A673 (cell line): ENCODE results near the gene ATG10. TPM values are rescaled to one million over a fixed set of nuclear protein-coding genes. Genes with fewer than 3 reads are reported as not detected.

Experiments
- BruUV-seq: library from RNA; stranded (reverse); fragments of 400-500 nt; replicated peaks from 2 replicates; lab custom pipeline; 2021; lab: Mats Ljungman, UMichigan
- CTCF ChIA-PET: fragments of 300-600 bp; sonication (Branson Sonifier 250); formaldehyde crosslinking; loops from one replicate; lab custom pipeline; 2022; ENCODE audit warnings: antibody characterized with exemption; lab: Charles Lee
- POLR2A ChIA-PET: fragments of 300-600 bp; sonication (Branson Sonifier 250); formaldehyde crosslinking; loops from one replicate; lab custom pipeline; 2022; ENCODE audit warnings: antibody characterized with exemption; ENCODE audit not compliant: low non-redundant PET; lab: Charles Lee
- DNase-seq: peaks from one replicate; pipeline ENCODE4 v3.0.0-alpha.2; 2015; ENCODE audit warnings: low spot score
- H3K27ac ChIP-seq: fragments of 200-600 bp; sonication (generic); 2 replicates; pipeline ENCODE4 v1.5.1; 2016; ENCODE audit warnings: mixed run types, low read depth, mild to moderate bottlenecking, mixed read lengths, antibody characterized with exemption, low read length; ENCODE audit not compliant: poor library complexity, severe bottlenecking
- H3K27me3 ChIP-seq: fragments of 200-600 bp; sonication (generic); replicated peaks from 2 replicates; pipeline ENCODE4 v1.6.1; 2017; ENCODE audit warnings: mixed run types, low read depth, mild to moderate bottlenecking, mixed read lengths, antibody characterized with exemption, low read length; ENCODE audit not compliant: insufficient read depth, poor library complexity
- H3K36me3 ChIP-seq: fragments of 200-600 bp; sonication (generic); 2 replicates; pipeline ENCODE4 v1.6.1; 2016; ENCODE audit warnings: mixed run types, mild to moderate bottlenecking, mixed read lengths, antibody characterized with exemption, low read length; ENCODE audit not compliant: insufficient read depth, poor library complexity, severe bottlenecking
- H3K4me1 ChIP-seq: fragments of 200-600 bp; sonication (generic); 2 replicates; pipeline ENCODE4 v1.6.1; 2017; ENCODE audit warnings: mixed run types, mild to moderate bottlenecking, mixed read lengths, antibody characterized with exemption, low read length; ENCODE audit not compliant: insufficient read depth, poor library complexity, severe bottlenecking
- H3K4me3 ChIP-seq: fragments of 200-600 bp; sonication (generic); 2 replicates; pipeline ENCODE4 v1.5.1; 2016; ENCODE audit warnings: low read depth, mixed run types, mild to moderate bottlenecking, mixed read lengths, low read length; ENCODE audit not compliant: poor library complexity, severe bottlenecking
- H3K9me3 ChIP-seq: fragments of 200-600 bp; sonication (generic); 2 replicates; pipeline ENCODE4 v1.6.1; 2016; ENCODE audit warnings: mixed run types, low read depth, mild to moderate bottlenecking, mixed read lengths, antibody characterized with exemption, low read length; ENCODE audit not compliant: poor library complexity, severe bottlenecking
- EZH2 ChIP-seq: fragments of 200-600 bp; sonication (generic); IDR thresholded peaks from 2 replicates; pipeline ENCODE4 v1.6.1; 2017; ENCODE audit warnings: borderline replicate concordance, low read depth, mild to moderate bottlenecking, mixed read lengths, antibody characterized with exemption, low read length; ENCODE audit not compliant: poor library complexity, severe bottlenecking
- intact Hi-C: fragments of 100-400 bp; cut with micrococcal nuclease; formaldehyde crosslinking; loops from one replicate; pipeline ENCODE4 v1.10.0; 2022; ENCODE audit not compliant: unreplicated experiment
- total RNA-seq: library from RNA; stranded (reverse); gene quantifications from 2 replicates; pipeline ENCODE4 v1.2.3, GENCODE V29; 2021
- TF ChIP-seq, protein P1 (sequence below): fragments of 300-800, 200-600 bp; sonication (generic); conservative IDR thresholded peaks from 2 replicates; pipeline ENCODE4 v1.5.1; 2017; ENCODE audit warnings: low read depth, mild to moderate bottlenecking, antibody characterized with exemption, low read length, moderate library complexity, mixed read lengths

The ATG10 gene
- total RNA-seq, 1 experiment from 2014 or later: 17.1 TPM

DNA sequence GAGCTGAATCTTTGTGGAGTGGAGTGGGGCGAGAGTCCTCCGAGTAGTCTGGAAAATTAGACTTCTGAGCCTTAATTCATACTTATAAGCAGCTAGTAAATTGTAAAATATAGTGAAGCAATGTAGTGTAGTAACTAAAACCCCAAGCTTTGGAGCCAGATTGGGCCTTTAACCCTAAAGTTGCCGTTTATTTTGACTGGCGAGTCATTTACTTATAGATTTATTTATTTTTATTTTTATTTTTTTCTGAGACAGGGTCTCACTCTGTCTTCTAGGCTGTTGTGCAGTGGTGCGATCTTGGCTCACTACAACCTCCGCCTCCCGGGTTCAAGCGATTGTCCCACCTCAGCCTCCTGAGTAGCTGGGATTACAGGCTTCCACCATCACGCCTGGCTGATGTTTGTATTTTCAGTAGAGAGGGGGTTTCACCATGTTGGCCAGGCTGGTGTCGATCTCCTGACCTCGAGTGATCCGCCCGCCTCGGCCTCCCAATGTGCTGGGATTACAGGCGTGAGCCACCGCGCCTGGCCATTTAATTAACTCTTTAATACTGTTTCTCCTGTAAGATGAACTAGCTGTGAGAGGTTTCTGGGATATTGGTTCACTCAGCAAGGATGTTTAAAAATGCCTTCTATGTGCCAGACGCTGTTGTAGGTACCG is 307.0 kb downstream of the ATG10 start:
- intact Hi-C loops: no loop called here
- BruUV-seq: TSS peak; percentile 97
- ChIA-PET CTCF (no interaction called here), POLR2A (interaction anchor here (0.6 kb wide), 1 partner anchor 847 kb away, joined by 3 read pairs; no protein-coding TSS in a partner anchor)
- TF ChIP-seq, protein P1, sequence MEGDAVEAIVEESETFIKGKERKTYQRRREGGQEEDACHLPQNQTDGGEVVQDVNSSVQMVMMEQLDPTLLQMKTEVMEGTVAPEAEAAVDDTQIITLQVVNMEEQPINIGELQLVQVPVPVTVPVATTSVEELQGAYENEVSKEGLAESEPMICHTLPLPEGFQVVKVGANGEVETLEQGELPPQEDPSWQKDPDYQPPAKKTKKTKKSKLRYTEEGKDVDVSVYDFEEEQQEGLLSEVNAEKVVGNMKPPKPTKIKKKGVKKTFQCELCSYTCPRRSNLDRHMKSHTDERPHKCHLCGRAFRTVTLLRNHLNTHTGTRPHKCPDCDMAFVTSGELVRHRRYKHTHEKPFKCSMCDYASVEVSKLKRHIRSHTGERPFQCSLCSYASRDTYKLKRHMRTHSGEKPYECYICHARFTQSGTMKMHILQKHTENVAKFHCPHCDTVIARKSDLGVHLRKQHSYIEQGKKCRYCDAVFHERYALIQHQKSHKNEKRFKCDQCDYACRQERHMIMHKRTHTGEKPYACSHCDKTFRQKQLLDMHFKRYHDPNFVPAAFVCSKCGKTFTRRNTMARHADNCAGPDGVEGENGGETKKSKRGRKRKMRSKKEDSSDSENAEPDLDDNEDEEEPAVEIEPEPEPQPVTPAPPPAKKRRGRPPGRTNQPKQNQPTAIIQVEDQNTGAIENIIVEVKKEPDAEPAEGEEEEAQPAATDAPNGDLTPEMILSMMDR: no peak
- no peak for TF ChIP-seq EZH2
- Histone ChIP-seq H3K36me3 (peaks cover 39% of the 10 kb centered on the region), H3K4me1 (peaks cover 5% of the 10 kb centered on the region), H3K27me3 (no peaks in the 10 kb centered on the region), H3K27ac (peak overlapping the region; percentile 92), H3K4me3 (peak overlapping the region; percentile 80), H3K9me3 (no peaks in the 10 kb centered on the region)
- no peak for DNase-seq

DNA sequence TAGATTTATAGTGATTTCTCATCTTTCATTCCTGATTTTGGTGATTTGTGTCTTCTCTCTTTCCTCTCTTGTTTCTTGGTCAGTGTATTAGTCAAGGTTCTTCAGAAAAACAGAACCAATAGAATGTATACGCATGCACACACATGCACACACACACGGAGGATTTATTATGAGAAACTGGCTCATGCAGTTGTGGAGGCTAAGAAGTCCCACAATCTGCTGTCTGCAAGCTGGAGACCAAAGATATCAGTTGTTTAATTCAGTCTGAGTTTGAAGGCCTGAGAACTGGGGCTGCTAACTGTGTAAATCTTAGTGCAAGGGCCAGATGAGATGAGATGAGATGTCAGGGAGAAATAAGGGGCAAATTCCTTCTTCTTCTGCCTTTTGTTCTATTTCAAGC is 312.1 kb downstream of the ATG10 start:
- POLR2A ChIA-PET: no interaction called here
- no peak overlapping the region for H3K4me3 ChIP-seq
- no TSS peak for BruUV-seq

DNA sequence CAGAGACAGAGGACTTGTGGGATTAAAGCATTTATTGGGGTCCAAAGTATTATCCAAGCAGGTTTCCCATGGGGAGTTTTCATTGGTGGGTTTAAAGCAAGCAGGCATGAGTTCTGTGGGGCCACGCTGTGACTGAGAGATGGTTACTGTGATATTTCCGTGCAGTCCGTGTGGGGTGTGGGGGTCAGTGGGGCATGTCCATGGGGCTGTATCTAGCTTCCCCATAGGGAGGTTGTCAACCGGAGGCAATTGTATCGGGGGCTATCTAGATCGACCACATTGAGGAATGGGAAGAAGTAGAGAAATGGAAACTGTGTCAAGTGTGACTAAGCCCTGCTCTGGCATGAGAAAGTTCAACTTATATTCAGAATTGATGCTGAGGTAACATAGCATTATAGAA is 313.4 kb downstream of the ATG10 start:
- no TSS peak for BruUV-seq

More for the DNA sequence above, 312.1 kb downstream of the ATG10 start:
- intact Hi-C loops: no loop called here
- CTCF ChIA-PET: no interaction called here
- no peak for DNase-seq
- TF ChIP-seq, protein P1: no peak
- no peak for TF ChIP-seq EZH2
- Histone ChIP-seq H3K36me3 (no peaks in the 10 kb centered on the region), H3K27me3 (no peaks in the 10 kb centered on the region), H3K9me3 (no peaks in the 10 kb centered on the region), H3K27ac (no peak overlapping the region), H3K4me1 (no peaks in the 10 kb centered on the region)

More for the DNA sequence above, 313.4 kb downstream of the ATG10 start:
- Histone ChIP-seq H3K4me1 (no peaks in the 10 kb centered on the region), H3K4me3 (no peak overlapping the region), H3K36me3 (no peaks in the 10 kb centered on the region), H3K27me3 (no peaks in the 10 kb centered on the region), H3K9me3 (no peaks in the 10 kb centered on the region), H3K27ac (no peak overlapping the region)
- TF ChIP-seq, protein P1: no peak
- no peak for TF ChIP-seq EZH2
- intact Hi-C loops: no loop called here
- no peak for DNase-seq
- ChIA-PET CTCF (no interaction called here), POLR2A (no interaction called here)
